Stimulated activated CD8-positive, alpha-beta memory T cell treated with anti-CD3 and anti-CD28 coated beads, Interleukin-15, amount 100 ng/mL, for 48 hours (primary cell): Measurements from ENCODE around the gene ST6GALNAC3.
"Not testable (repeated sequence)": the region's sequence is repeated elsewhere in the genome, so short reads cannot be mapped to it uniquely, and the experiment has no call there.

ENCODE experiments used
- DNase-seq, 2 donors: peaks; one replicate each; pipeline ENCODE4 v3.0.0-alpha.2; 2020; ENCODE audit warnings: low read depth in 2 of 2

The ST6GALNAC3 gene

GRCh38 chr1:76635784-76636183 is 561.2 kb downstream of the ST6GALNAC3 start:
- no peak for DNase-seq

- no peak for DNase-seq
Measured at GRCh38 chr1:76639181-76639580, 564.6 kb downstream of the ST6GALNAC3 start.

- no peak for DNase-seq
Measured at GRCh38 chr1:76640092-76640491, 565.5 kb downstream of the ST6GALNAC3 start.

- DNase-seq: no peak
Measured at GRCh38 chr1:76640723-76641122, 566.2 kb downstream of the ST6GALNAC3 start.

GRCh38 chr1:76644139-76644538 is 569.6 kb downstream of the ST6GALNAC3 start:
- no peak for DNase-seq

GRCh38 chr1:76652860-76653259 is 578.3 kb downstream of the ST6GALNAC3 start:
- not testable (repeated sequence) for DNase-seq

GRCh38 chr1:76657623-76658022 is 583.1 kb downstream of the ST6GALNAC3 start:
- DNase-seq: no peak

- no peak for DNase-seq
Measured at GRCh38 chr1:76659171-76659940, 584.8 kb downstream of the ST6GALNAC3 start.

GRCh38 chr1:76661531-76661930 is 587.0 kb downstream of the ST6GALNAC3 start:
- no peak for DNase-seq

GRCh38 chr1:76666499-76666898 is 592.0 kb downstream of the ST6GALNAC3 start:
- DNase-seq: no peak

- no peak for DNase-seq
Measured at GRCh38 chr1:76668046-76668445, 593.5 kb downstream of the ST6GALNAC3 start.

GRCh38 chr1:76669131-76669530 is 594.6 kb downstream of the ST6GALNAC3 start:
- DNase-seq: no peak

GRCh38 chr1:76669624-76670315 is 595.2 kb downstream of the ST6GALNAC3 start:
- DNase-seq: no peak

GRCh38 chr1:76674689-76675210 is 600.2 kb downstream of the ST6GALNAC3 start:
- no peak for DNase-seq

GRCh38 chr1:76677416-76678405 is 603.2 kb downstream of the ST6GALNAC3 start:
- no peak for DNase-seq

GRCh38 chr1:76679534-76680152 is 605.1 kb downstream of the ST6GALNAC3 start:
- DNase-seq: no peak

GRCh38 chr1:76680651-76681050 is 606.1 kb downstream of the ST6GALNAC3 start:
- DNase-seq: no peak

GRCh38 chr1:76682138-76682537 is 607.6 kb downstream of the ST6GALNAC3 start:
- DNase-seq: no peak
